Measurements from ENCODE around the gene BACE1. TPM values are rescaled to one million over a fixed set of nuclear protein-coding genes. Genes with fewer than 3 reads are reported as not detected.

Gene BACE1
- total and polyA plus RNA-seq, 2 donors (not counting 3 experiments of a cell fraction or from before 2014, with no cell fraction given) = 28.8 to 29.6 TPM

DNA sequence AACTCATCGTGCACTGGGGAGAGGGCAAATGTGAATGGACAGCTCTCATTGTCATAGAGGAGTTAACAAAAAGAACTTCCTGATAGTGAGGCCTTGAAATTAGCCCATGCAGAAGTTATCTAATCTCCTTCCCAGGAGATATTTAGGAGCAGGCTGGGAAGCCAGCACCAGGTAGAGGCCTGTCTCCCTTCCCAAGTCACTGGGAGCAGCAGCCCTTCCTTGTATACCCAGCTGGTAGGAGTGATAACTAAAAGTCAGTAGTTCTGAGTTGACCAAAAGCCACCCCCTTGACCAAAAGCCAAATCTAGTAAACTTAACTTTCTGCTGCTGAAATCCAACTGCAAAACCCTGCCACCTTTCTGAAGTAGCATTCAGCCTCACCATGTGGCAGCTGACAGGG lies 26.3 kb downstream of the BACE1 start:
- H3K4me1 ChIP-seq (ENCODE audit: control insufficient read depth, extremely low read depth, insufficient read depth, low read length) = no peaks in the 10 kb centered on the region
- no peak for FAIRE-seq
- TF ChIP-seq MYC (IDR thresholded peaks at IDR 0.05; ENCODE audit: low read depth, low read length) (no peak), JUN (IDR thresholded peaks at IDR 0.05; ENCODE audit: borderline replicate concordance, insufficient read depth, insufficient read length, low read depth) (no peak), FOS (IDR thresholded peaks at IDR 0.05; ENCODE audit: borderline replicate concordance, insufficient read depth, low read length) (no peak), CTCF (IDR thresholded peaks at IDR 0.05; ENCODE audit: extremely low read depth in 1 of 2, insufficient read depth in 1 of 2, low read depth in 1 of 2, low read length in 2 of 2) (no peak), POLR2A (IDR thresholded peaks at IDR 0.05; ENCODE audit: low read depth, low read length) (no peak), POLR2AphosphoS5 (IDR thresholded peaks at IDR 0.05; ENCODE audit: insufficient read depth, low read depth, low read length) (no peak), EZH2 (IDR thresholded peaks at IDR 0.05; ENCODE audit: borderline replicate concordance, low read depth, low read length, severe bottlenecking) (no peak), GATA2 (IDR thresholded peaks at IDR 0.05; ENCODE audit: insufficient read depth, insufficient read length, low read depth, low read length) (no peak)
- TF ChIP-seq, protein P1, sequence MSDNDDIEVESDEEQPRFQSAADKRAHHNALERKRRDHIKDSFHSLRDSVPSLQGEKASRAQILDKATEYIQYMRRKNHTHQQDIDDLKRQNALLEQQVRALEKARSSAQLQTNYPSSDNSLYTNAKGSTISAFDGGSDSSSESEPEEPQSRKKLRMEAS (IDR thresholded peaks at IDR 0.05; ENCODE audit: insufficient read depth, insufficient read length) = no peak
- H3K27ac ChIP-seq (ENCODE audit: insufficient read depth, low read depth, low read length) = no peak overlapping the region
- H3K9me3 ChIP-seq (replicated peaks; ENCODE audit: control insufficient read depth, insufficient read depth, low read length) = no peaks in the 10 kb centered on the region
- peaks cover 7 to 18% of the 10 kb centered on the region in 2 experiments for H3K36me3 ChIP-seq (ENCODE audit: control insufficient read depth in 2 of 2, extremely low read depth in 1 of 2, insufficient read depth in 2 of 2, low read length in 2 of 2)
- no peaks in the 10 kb centered on the region for H4K20me1 ChIP-seq (replicated peaks; ENCODE audit: control insufficient read depth, extremely low read depth, insufficient read depth, low read length)
- no peaks in the 10 kb centered on the region for H3K27me3 ChIP-seq (ENCODE audit: control insufficient read depth in 2 of 2, insufficient read depth in 2 of 2, low read length in 2 of 2)
- POLR2A ChIA-PET = no interaction called here
- no peak overlapping the region for H3K4me3 ChIP-seq (replicated peaks in 1 of 3; ENCODE audit: insufficient read depth in 1 of 3, low read depth in 1 of 3, low read length in 3 of 3)
- no peaks in the 10 kb centered on the region for H3K9me1 ChIP-seq (replicated peaks; ENCODE audit: control insufficient read depth, extremely low read depth, insufficient read depth, low read length)
- intact Hi-C loops (cut with micrococcal nuclease) = no loop called here
- no peak overlapping the region for H3K4me2 ChIP-seq (ENCODE audit: insufficient read depth, low read length)
- no peak overlapping the region for H2AFZ ChIP-seq (ENCODE audit: low read depth, low read length)
- H3K9ac ChIP-seq (replicated peaks; ENCODE audit: extremely low read depth, insufficient read depth, low read length) = no peak overlapping the region
- H3K79me2 ChIP-seq (ENCODE audit: control insufficient read depth, insufficient read depth, low read length) = no peaks in the 10 kb centered on the region
- dilution Hi-C loops (cut with MboI; ENCODE audit: extremely low pct_ligation_motif_present, low sequenced_read_pairs) = no loop called here
- DNase-seq (ENCODE audit: low read depth, low spot score) = no peak
- CTCF ChIA-PET = no interaction called here
- BruUV-seq (replicated peaks) = no TSS peak

Data from endothelial cell of umbilical vein (primary cell).